Erythroblast (primary cell): Measurements from ENCODE around the gene IRF9.

Source experiments
- GATA1 ChIP-seq: IDR thresholded peaks from 2 replicates; pipeline ENCODE4 v1.6.1; 2011; ENCODE audit warnings: low read depth, mild to moderate bottlenecking, control low read depth, low read length, moderate library complexity
- POLR2A ChIP-seq: IDR thresholded peaks from 2 replicates; pipeline ENCODE4 v1.6.1; 2011; ENCODE audit warnings: mild to moderate bottlenecking, low read length

DNA sequence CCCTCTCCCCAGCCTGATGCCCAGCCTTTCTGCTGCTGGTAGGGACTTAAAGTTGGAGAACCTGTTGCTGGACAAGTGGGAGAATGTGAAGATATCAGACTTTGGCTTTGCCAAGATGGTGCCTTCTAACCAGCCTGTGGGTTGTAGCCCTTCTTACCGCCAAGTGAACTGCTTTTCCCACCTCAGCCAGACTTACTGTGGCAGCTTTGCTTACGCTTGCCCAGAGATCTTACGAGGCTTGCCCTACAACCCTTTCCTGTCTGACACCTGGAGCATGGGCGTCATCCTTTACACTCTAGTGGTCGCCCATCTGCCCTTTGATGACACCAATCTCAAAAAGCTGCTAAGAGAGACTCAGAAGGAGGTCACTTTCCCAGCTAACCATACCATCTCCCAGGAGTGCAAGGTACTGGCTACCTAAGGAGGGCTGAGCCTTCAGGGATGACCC lies 46.1 kb downstream of the IRF9 start:
- TF ChIP-seq POLR2A: no peak
- TF ChIP-seq GATA1: no peak
